ENCODE measurements around the gene LRP3.
"Not testable (repeated sequence)": the region's sequence is repeated elsewhere in the genome, so short reads cannot be mapped to it uniquely, and the experiment has no call there.

The LRP3 gene

DNA sequence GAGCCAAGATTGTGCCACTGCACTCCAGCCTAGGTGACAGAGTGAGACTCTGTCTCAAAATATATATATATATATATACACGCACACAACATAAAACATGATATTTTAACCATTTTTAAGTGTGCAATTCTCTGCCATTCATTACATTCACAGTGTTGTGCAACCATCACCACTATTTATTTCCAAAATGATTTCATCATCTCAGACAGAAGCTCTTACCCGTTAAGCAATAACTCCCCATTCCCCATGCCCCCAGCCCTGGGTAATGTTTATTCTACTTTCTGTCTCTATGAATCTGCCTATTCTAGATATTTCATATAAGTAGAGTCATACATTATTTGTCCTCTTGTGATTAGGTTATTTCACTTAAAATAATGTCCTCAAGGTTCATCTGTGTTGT lies 42.0 kb upstream of the LRP3 start:
- no peak overlapping the region for H2BK120ac ChIP-seq (ENCODE audit: low read depth, low read length)
- H3K4me3 ChIP-seq (ENCODE audit: insufficient read depth in 1 of 2, low read depth in 1 of 2, low read length in 2 of 2): no peak overlapping the region
- no peak overlapping the region for H2BK12ac ChIP-seq (ENCODE audit: low read length in 2 of 2)
- H3K4me2 ChIP-seq (ENCODE audit: low read length, poor library complexity, severe bottlenecking): no peak overlapping the region
- no peak overlapping the region for H4K8ac ChIP-seq (ENCODE audit: low read length)
- no peak overlapping the region for H3K27ac ChIP-seq (ENCODE audit: low read length, poor library complexity, severe bottlenecking)
- H3K27me3 ChIP-seq (ENCODE audit: control insufficient read depth in 1 of 2, insufficient read depth in 1 of 2, low read length in 2 of 2): peaks cover 0 to 6% of the 10 kb centered on the region in 2 experiments
- H2AFZ ChIP-seq (ENCODE audit: low read depth, low read length): no peak overlapping the region
- no peak overlapping the region for H3K4ac ChIP-seq (ENCODE audit: low read depth in 1 of 2, low read length in 2 of 2)
- H3K23ac ChIP-seq (ENCODE audit: low read length in 2 of 2): no peak overlapping the region
- no peaks in the 10 kb centered on the region for H3K36me3 ChIP-seq (ENCODE audit: control insufficient read depth in 1 of 2, insufficient read depth in 2 of 2, low read depth in 1 of 2, low read length in 2 of 2)
- no peak overlapping the region for H4K91ac ChIP-seq (ENCODE audit: low read length)
- no peak overlapping the region for H2BK5ac ChIP-seq (ENCODE audit: low read depth, low read length, poor library complexity, severe bottlenecking)
- H3K9ac ChIP-seq (ENCODE audit: low read length): no peak overlapping the region
- H2AK5ac ChIP-seq (ENCODE audit: low read length, severe bottlenecking): no peak overlapping the region
- no peak overlapping the region for H2BK15ac ChIP-seq (ENCODE audit: low read depth, poor library complexity, severe bottlenecking)
- no peak for DNase-seq
- WGBS: 89% methylated on average over 2 of the region's 2 CpGs
- H3K79me1 ChIP-seq (replicated peaks; ENCODE audit: low read length, poor library complexity, severe bottlenecking): no peaks in the 10 kb centered on the region
- H3K14ac ChIP-seq (ENCODE audit: low read length in 2 of 2): no peak overlapping the region
- no peak overlapping the region for H3K18ac ChIP-seq (ENCODE audit: low read depth in 1 of 2, low read length in 2 of 2)
- H3K4me1 ChIP-seq (ENCODE audit: control insufficient read depth, insufficient read depth, low read depth, low read length): peaks cover 5% of the 10 kb centered on the region
- no peaks in the 10 kb centered on the region for H3K9me3 ChIP-seq (ENCODE audit: control insufficient read depth, low read length)

DNA sequence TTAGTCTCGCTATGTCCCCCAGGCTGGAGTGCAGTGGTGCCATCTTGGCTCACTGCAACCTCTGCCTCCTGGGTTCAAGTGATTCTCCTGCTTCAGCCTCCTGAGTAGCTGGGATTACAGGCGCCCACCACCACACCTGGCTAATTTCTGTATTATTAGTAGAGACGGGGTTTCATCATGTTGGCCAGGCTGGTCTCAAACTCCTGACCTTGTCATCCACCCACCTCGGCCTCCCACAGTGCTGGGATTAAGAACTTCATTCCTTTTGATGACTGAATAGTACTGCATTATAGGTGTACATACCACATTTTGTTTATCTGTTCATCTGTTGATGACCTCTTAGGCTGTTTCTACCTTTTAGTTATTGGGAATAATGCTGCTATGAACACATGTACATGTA lies 41.5 kb upstream of the LRP3 start:
- not testable (repeated sequence) for H3K79me1 ChIP-seq (replicated peaks; ENCODE audit: low read length, poor library complexity, severe bottlenecking); H2BK15ac ChIP-seq (ENCODE audit: low read depth, poor library complexity, severe bottlenecking); H3K36me3 ChIP-seq (ENCODE audit: control insufficient read depth in 1 of 2, insufficient read depth in 2 of 2, low read depth in 1 of 2, low read length in 2 of 2); H3K4me3 ChIP-seq (ENCODE audit: insufficient read depth in 1 of 2, low read depth in 1 of 2, low read length in 2 of 2); H3K4me2 ChIP-seq (ENCODE audit: low read length, poor library complexity, severe bottlenecking); H4K91ac ChIP-seq (ENCODE audit: low read length); H2BK12ac ChIP-seq (ENCODE audit: low read length in 2 of 2); H3K4ac ChIP-seq (ENCODE audit: low read depth in 1 of 2, low read length in 2 of 2); H2BK120ac ChIP-seq (ENCODE audit: low read depth, low read length); H3K18ac ChIP-seq (ENCODE audit: low read depth in 1 of 2, low read length in 2 of 2); H3K27me3 ChIP-seq (ENCODE audit: control insufficient read depth in 1 of 2, insufficient read depth in 1 of 2, low read length in 2 of 2); H3K9me3 ChIP-seq (ENCODE audit: control insufficient read depth, low read length); H3K4me1 ChIP-seq (ENCODE audit: control insufficient read depth, insufficient read depth, low read depth, low read length); H3K27ac ChIP-seq (ENCODE audit: low read length, poor library complexity, severe bottlenecking); H3K9ac ChIP-seq (ENCODE audit: low read length); H2AFZ ChIP-seq (ENCODE audit: low read depth, low read length); H2AK5ac ChIP-seq (ENCODE audit: low read length, severe bottlenecking); H3K23ac ChIP-seq (ENCODE audit: low read length in 2 of 2); DNase-seq; H4K8ac ChIP-seq (ENCODE audit: low read length); H2BK5ac ChIP-seq (ENCODE audit: low read depth, low read length, poor library complexity, severe bottlenecking); H3K14ac ChIP-seq (ENCODE audit: low read length in 2 of 2)
- WGBS: 83% methylated on average over 1 of the region's 4 CpGs

DNA sequence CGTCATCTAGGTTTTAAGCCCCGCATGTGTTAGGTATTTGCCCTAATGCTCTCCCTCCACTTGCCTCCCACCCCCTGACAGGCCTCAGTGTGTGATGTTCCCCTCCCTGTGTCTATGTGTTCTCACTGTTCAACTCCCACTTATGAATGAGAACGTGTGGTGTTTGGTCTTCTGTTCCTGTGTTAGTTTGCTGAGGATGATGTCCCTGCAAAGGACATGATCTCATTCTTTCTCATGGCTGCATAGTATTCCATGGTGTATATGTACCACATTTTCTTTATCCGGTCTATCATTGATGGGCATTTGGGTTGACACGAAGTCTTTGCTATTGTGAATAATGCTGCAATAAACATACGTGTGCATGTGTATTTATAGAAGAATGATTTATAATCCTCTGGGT lies 39.8 kb upstream of the LRP3 start:
- H3K14ac ChIP-seq (ENCODE audit: low read length in 2 of 2); DNase-seq: not testable (repeated sequence)
- WGBS: 91% methylated on average over 6 of the region's 6 CpGs

DNA sequence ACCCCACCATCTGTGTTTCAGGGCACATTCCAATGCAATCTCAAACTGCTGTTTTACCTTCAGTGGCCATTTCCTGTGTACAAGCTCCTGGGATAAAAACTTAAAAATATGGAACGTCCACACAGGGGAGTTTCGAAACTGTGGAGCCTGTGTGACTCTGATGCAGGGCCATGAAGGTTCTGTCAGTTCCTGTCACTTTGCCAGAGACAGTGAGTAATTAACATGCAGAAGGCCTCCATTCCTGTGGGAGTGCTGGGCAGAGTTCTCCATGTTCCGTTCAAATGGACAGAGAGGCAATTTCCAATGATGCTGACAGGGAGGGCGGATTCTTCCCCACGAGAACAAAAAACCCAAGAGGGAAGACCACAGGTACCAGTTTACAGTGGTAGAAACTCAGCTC lies 37.8 kb upstream of the LRP3 start:
- Histone ChIP-seq H3K9ac (ENCODE audit: low read length) (no peak overlapping the region), H2BK120ac (ENCODE audit: low read depth, low read length) (no peak overlapping the region)
- WGBS: 82% methylated on average over 5 of the region's 5 CpGs

More for the DNA sequence above, 39.8 kb upstream of the LRP3 start:
- H3K23ac ChIP-seq (ENCODE audit: low read length in 2 of 2); H2BK12ac ChIP-seq (ENCODE audit: low read length in 2 of 2); H4K8ac ChIP-seq (ENCODE audit: low read length); H3K9me3 ChIP-seq (ENCODE audit: control insufficient read depth, low read length); H2AK5ac ChIP-seq (ENCODE audit: low read length, severe bottlenecking); H3K18ac ChIP-seq (ENCODE audit: low read depth in 1 of 2, low read length in 2 of 2); H3K4ac ChIP-seq (ENCODE audit: low read depth in 1 of 2, low read length in 2 of 2); H3K27me3 ChIP-seq (ENCODE audit: control insufficient read depth in 1 of 2, insufficient read depth in 1 of 2, low read length in 2 of 2); H4K91ac ChIP-seq (ENCODE audit: low read length); H3K79me1 ChIP-seq (replicated peaks; ENCODE audit: low read length, poor library complexity, severe bottlenecking); H3K9ac ChIP-seq (ENCODE audit: low read length); H3K4me3 ChIP-seq (ENCODE audit: insufficient read depth in 1 of 2, low read depth in 1 of 2, low read length in 2 of 2); H3K4me2 ChIP-seq (ENCODE audit: low read length, poor library complexity, severe bottlenecking); H2BK120ac ChIP-seq (ENCODE audit: low read depth, low read length); H2BK15ac ChIP-seq (ENCODE audit: low read depth, poor library complexity, severe bottlenecking); H3K36me3 ChIP-seq (ENCODE audit: control insufficient read depth in 1 of 2, insufficient read depth in 2 of 2, low read depth in 1 of 2, low read length in 2 of 2); H2BK5ac ChIP-seq (ENCODE audit: low read depth, low read length, poor library complexity, severe bottlenecking); H2AFZ ChIP-seq (ENCODE audit: low read depth, low read length); H3K27ac ChIP-seq (ENCODE audit: low read length, poor library complexity, severe bottlenecking); H3K4me1 ChIP-seq (ENCODE audit: control insufficient read depth, insufficient read depth, low read depth, low read length): not testable (repeated sequence)

More for the DNA sequence above, 37.8 kb upstream of the LRP3 start:
- no peak overlapping the region for H3K14ac ChIP-seq (ENCODE audit: low read length in 2 of 2)
- no peak overlapping the region for H3K4me3 ChIP-seq (ENCODE audit: insufficient read depth in 1 of 2, low read depth in 1 of 2, low read length in 2 of 2)
- H4K8ac ChIP-seq (ENCODE audit: low read length): no peak overlapping the region
- no peak for DNase-seq
- H2BK12ac ChIP-seq (ENCODE audit: low read length in 2 of 2): no peak overlapping the region
- H3K27ac ChIP-seq (ENCODE audit: low read length, poor library complexity, severe bottlenecking): no peak overlapping the region
- no peaks in the 10 kb centered on the region for H3K79me1 ChIP-seq (replicated peaks; ENCODE audit: low read length, poor library complexity, severe bottlenecking)
- H2AFZ ChIP-seq (ENCODE audit: low read depth, low read length): no peak overlapping the region
- H3K36me3 ChIP-seq (ENCODE audit: control insufficient read depth in 1 of 2, insufficient read depth in 2 of 2, low read depth in 1 of 2, low read length in 2 of 2): no peaks in the 10 kb centered on the region
- no peak overlapping the region for H4K91ac ChIP-seq (ENCODE audit: low read length)
- no peak overlapping the region for H2BK15ac ChIP-seq (ENCODE audit: low read depth, poor library complexity, severe bottlenecking)
- H3K4me1 ChIP-seq (ENCODE audit: control insufficient read depth, insufficient read depth, low read depth, low read length): no peaks in the 10 kb centered on the region
- H3K27me3 ChIP-seq (ENCODE audit: control insufficient read depth in 1 of 2, insufficient read depth in 1 of 2, low read length in 2 of 2): peaks cover 0 to 6% of the 10 kb centered on the region in 2 experiments
- no peak overlapping the region for H2AK5ac ChIP-seq (ENCODE audit: low read length, severe bottlenecking)
- no peak overlapping the region for H3K4me2 ChIP-seq (ENCODE audit: low read length, poor library complexity, severe bottlenecking)
- no peak overlapping the region for H2BK5ac ChIP-seq (ENCODE audit: low read depth, low read length, poor library complexity, severe bottlenecking)
- H3K4ac ChIP-seq (ENCODE audit: low read depth in 1 of 2, low read length in 2 of 2): no peak overlapping the region
- H3K18ac ChIP-seq (ENCODE audit: low read depth in 1 of 2, low read length in 2 of 2): no peak overlapping the region
- H3K9me3 ChIP-seq (ENCODE audit: control insufficient read depth, low read length): no peaks in the 10 kb centered on the region
- H3K23ac ChIP-seq (ENCODE audit: low read length in 2 of 2): no peak overlapping the region

Measured in mesenchymal stem cell (in vitro differentiated cells and primary cell).